A549 (cell line): ENCODE measurements around the gene ZNF438. TPM values are rescaled to one million over a fixed set of nuclear protein-coding genes. Genes with fewer than 3 reads are reported as not detected.

Source experiments
- ATAC-seq, 2 experiments: fragments of 200-7000 bp in 1 of 2; fragments of >200 bp in 1 of 2; cut with Nextera tagmentation in 1 of 2; cut with Tn5 transposase in 1 of 2; 3 replicates each; pipeline versions ENCODE4 v1.8.0 to v1.9.1; 2018 to 2020; ENCODE audit warnings: mild to moderate bottlenecking in 1 of 2, moderate library complexity in 1 of 2
- CTCF ChIA-PET: fragments of 300-600 bp; sonication (Branson Sonifier 250); formaldehyde crosslinking; extraction: SDS; loops from one replicate; lab custom pipeline; 2021; ENCODE audit warnings: antibody characterized with exemption, inconsistent platforms; lab: Yijun Ruan, JAX
- POLR2A ChIA-PET: fragments of 350-600 bp; formaldehyde crosslinking; extraction: SDS; loops from one replicate; lab custom pipeline; 2021; ENCODE audit warnings: antibody characterized with exemption, inconsistent platforms; lab: Yijun Ruan, JAX
- DNase-seq, 2 experiments: peaks; one replicate each; pipeline versions ENCODE4 v3.0.0 to v3.0.0-alpha.2; 2011 to 2016; ENCODE audit warnings: low read depth in 1 of 2, low spot score in 1 of 2
- FAIRE-seq: peaks from 2 replicates; lab custom pipeline; 2011; peaks lifted over from hg19 to GRCh38; lab: Jason Lieb, UNC
- H3K27ac ChIP-seq, 2 experiments: fragments of >200 bp; sonication (Bioruptor Twin); formaldehyde crosslinking; 3 replicates each; pipeline ENCODE4 v1.5.1; 2016 to 2017
- H3K4me1 ChIP-seq: fragments of >200 bp; sonication (Bioruptor Twin); formaldehyde crosslinking; 3 replicates; pipeline ENCODE4 v1.6.1; 2016
- H3K4me2 ChIP-seq: fragments of >200 bp; sonication (Bioruptor Twin); formaldehyde crosslinking; 3 replicates; pipeline ENCODE4 v1.6.1; 2016
- H3K4me3 ChIP-seq: fragments of >200 bp; sonication (Bioruptor Twin); formaldehyde crosslinking; 3 replicates; pipeline ENCODE4 v1.5.1; 2016
- H3K9me3 ChIP-seq: fragments of >200 bp; sonication (Bioruptor Twin); formaldehyde crosslinking; 3 replicates; pipeline ENCODE4 v1.6.1; 2016
- CBX2 ChIP-seq: fragments of 200-600 bp; sonication (generic); IDR thresholded peaks from 2 replicates; pipeline ENCODE4 v1.6.1; 2016; ENCODE audit warnings: low read depth, mild to moderate bottlenecking, borderline replicate concordance
- CBX8 ChIP-seq: fragments of 200-600 bp; sonication (generic); IDR thresholded peaks from 2 replicates; pipeline ENCODE4 v1.6.1; 2016
- EHF ChIP-seq: fragments of 250-450 bp; sonication (Bioruptor Pico); IDR thresholded peaks from 2 replicates; pipeline ENCODE4 v1.5.0; 2020; ENCODE audit warnings: mild to moderate bottlenecking
- EHMT2 ChIP-seq: fragments of 200-600 bp; sonication (generic); IDR thresholded peaks from 2 replicates; pipeline ENCODE4 v1.6.1; 2016; ENCODE audit warnings: antibody characterized with exemption, low read depth, mild to moderate bottlenecking, moderate library complexity
- EP300 ChIP-seq, 2 experiments: fragments of >200 bp; sonication (Bioruptor Twin); formaldehyde crosslinking; IDR thresholded peaks; 2 replicates in 1 of 2; 3 replicates in 1 of 2; pipeline ENCODE4 v1.6.1; 2016 to 2017
- ESRRA ChIP-seq: fragments of 150-350 bp; IDR thresholded peaks from 2 replicates; pipeline ENCODE4 v1.6.1; 2014; ENCODE audit warnings: mild to moderate bottlenecking, low read length, borderline replicate concordance
- FOXS1 ChIP-seq: fragments of 250-450 bp; sonication (Bioruptor Pico); IDR thresholded peaks from 2 replicates; pipeline ENCODE4 v1.5.0; 2020; ENCODE audit warnings: mild to moderate bottlenecking, moderate library complexity
- GATA3 ChIP-seq: IDR thresholded peaks from 2 replicates; pipeline ENCODE4 v1.6.1; 2012; ENCODE audit warnings: borderline replicate concordance
- HDAC2 ChIP-seq: fragments of 200-600 bp; sonication (generic); IDR thresholded peaks from 2 replicates; pipeline ENCODE4 v1.6.1; 2016
- HOXA7 ChIP-seq: fragments of 250-450 bp; sonication (Bioruptor Pico); IDR thresholded peaks from 2 replicates; pipeline ENCODE4 v1.5.0; 2020; ENCODE audit warnings: mild to moderate bottlenecking, moderate library complexity
- HOXB5 ChIP-seq: fragments of 250-450 bp; sonication (Bioruptor Pico); IDR thresholded peaks from 2 replicates; pipeline ENCODE4 v1.5.0; 2020; ENCODE audit warnings: mild to moderate bottlenecking, moderate library complexity
- KDM1A ChIP-seq: fragments of 200-600 bp; sonication (generic); IDR thresholded peaks from 2 replicates; pipeline ENCODE4 v1.6.1; 2016; ENCODE audit warnings: low read depth, mild to moderate bottlenecking
- MAFK ChIP-seq: fragments of 450-650 bp; IDR thresholded peaks from 2 replicates; pipeline ENCODE4 v1.6.1; 2014; ENCODE audit not compliant: partially characterized antibody
- MYC ChIP-seq: IDR thresholded peaks from 2 replicates; pipeline ENCODE4 v1.6.1; 2012; ENCODE audit warnings: mild to moderate bottlenecking, inconsistent platforms, low read length, improper control_type of control experiment, borderline replicate concordance
- NR3C1 ChIP-seq: fragments of >200 bp; sonication (Bioruptor Twin); formaldehyde crosslinking; IDR thresholded peaks from 3 replicates; pipeline ENCODE4 v1.6.1; 2017
- POLR2A ChIP-seq: IDR thresholded peaks from 2 replicates; pipeline ENCODE4 v1.6.1; 2012; ENCODE audit warnings: mild to moderate bottlenecking, low read length
- RAD21 ChIP-seq, 2 experiments: fragments of >200 bp in 1 of 2; sonication (Bioruptor Twin) in 1 of 2; formaldehyde crosslinking in 1 of 2; IDR thresholded peaks in 1 of 2; conservative IDR thresholded peaks in 1 of 2; 2 replicates in 1 of 2; 3 replicates in 1 of 2; pipeline ENCODE4 v1.6.1; 2012 to 2018; ENCODE audit warnings: inconsistent platforms in 1 of 2
- RARB ChIP-seq: fragments of 250-450 bp; sonication (Bioruptor Pico); IDR thresholded peaks from 2 replicates; pipeline ENCODE4 v1.8.0; 2021; ENCODE audit warnings: mild to moderate bottlenecking, moderate library complexity
- RCOR1 ChIP-seq: fragments of 150-350 bp; IDR thresholded peaks from 2 replicates; pipeline ENCODE4 v1.6.1; 2014; ENCODE audit warnings: antibody characterized with exemption, low read length, low read depth
- RNF2 ChIP-seq: fragments of 200-600 bp; sonication (generic); IDR thresholded peaks from 2 replicates; pipeline ENCODE4 v1.6.1; 2016; ENCODE audit warnings: low read depth, mild to moderate bottlenecking, antibody characterized with exemption, moderate library complexity, borderline replicate concordance
- SMC3 ChIP-seq: fragments of >200 bp; sonication (Bioruptor Twin); formaldehyde crosslinking; IDR thresholded peaks from 3 replicates; pipeline ENCODE4 v1.6.1; 2018; ENCODE audit warnings: inconsistent platforms
- TFCP2L1 ChIP-seq: fragments of 250-450 bp; sonication (Bioruptor Pico); IDR thresholded peaks from 2 replicates; pipeline ENCODE4 v1.5.0; 2021; ENCODE audit warnings: mild to moderate bottlenecking
- ZC3H11A ChIP-seq: fragments of 450-650 bp; IDR thresholded peaks from 2 replicates; pipeline ENCODE4 v1.6.1; 2014; ENCODE audit warnings: antibody characterized with exemption, mild to moderate bottlenecking
- ZNF302 ChIP-seq: fragments of 250-450 bp; sonication (Bioruptor Pico); IDR thresholded peaks from 2 replicates; pipeline ENCODE4 v1.9.0; 2021; ENCODE audit warnings: inconsistent platforms, mild to moderate bottlenecking, moderate library complexity
- WGBS: methylation state at CpG from one replicate; pipeline ENCODE4 v1.1.6; 2017; ENCODE audit errors: missing lambda C conversion rate; 5-methylcytosine and 5-hydroxymethylcytosine counted together
- polyA plus RNA-seq, 4 experiments: library from polyadenylated mRNA; depleted of rRNA in 3 of 4; stranded (reverse); fragments of >200 nt; fragmentation: RNase III in 1 of 4; extraction: RNeasy Plus Mini Kit Qiagen cat#74134 plus additional on column Dnase treatment in 1 of 4; gene quantifications; 2 replicates in 3 of 4; 3 replicates in 1 of 4; pipeline ENCODE4 v1.2.3, GENCODE V29; 2011 to 2017
- TF ChIP-seq, protein P1 (sequence below): IDR thresholded peaks from 2 replicates; pipeline ENCODE4 v1.6.1; 2012; ENCODE audit warnings: low read depth, borderline replicate concordance
- TF ChIP-seq, protein P2 (sequence below): fragments of 250-450 bp; sonication (Bioruptor Pico); IDR thresholded peaks from 2 replicates; pipeline ENCODE4 v1.5.0; 2021; ENCODE audit warnings: mild to moderate bottlenecking, moderate library complexity, borderline replicate concordance
- TF ChIP-seq, protein P3 (sequence below): IDR thresholded peaks from 2 replicates; pipeline ENCODE4 v1.6.1; 2012
- TF ChIP-seq, protein P4 (sequence below): fragments of 250-450 bp; sonication (Bioruptor Pico); IDR thresholded peaks from 2 replicates; pipeline ENCODE4 v1.5.0; 2020; ENCODE audit warnings: low read depth, mild to moderate bottlenecking, moderate library complexity

Gene ZNF438
- polyA plus RNA-seq, 2 of the 4 experiments (the other 2 are of a cell fraction), result 2.2 to 4.5 TPM

DNA sequence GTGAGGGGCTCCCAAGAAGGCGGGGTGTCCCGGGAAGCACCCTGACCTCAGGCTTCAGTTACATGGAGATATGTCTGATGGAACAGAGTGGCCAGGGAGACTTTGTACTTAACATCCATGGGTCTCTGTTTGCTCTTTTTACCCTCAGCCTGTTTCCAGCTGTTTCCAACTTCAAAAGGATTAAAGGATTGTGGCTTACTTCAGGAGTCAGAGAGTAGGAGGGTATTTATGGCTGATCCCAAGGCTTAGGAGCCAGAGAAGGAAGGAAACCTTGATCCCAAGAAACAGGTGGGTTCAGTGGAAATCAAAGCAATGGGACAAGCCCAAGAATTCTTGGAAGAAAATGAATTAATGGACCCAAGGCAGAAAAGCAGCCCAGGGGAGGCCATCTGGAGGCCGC, 37.7 kb upstream of the ZNF438 start:
- H3K9me3 ChIP-seq, result no peaks in the 10 kb centered on the region
- no peak for FAIRE-seq
- no peak overlapping the region for H3K4me2 ChIP-seq
- H3K4me3 ChIP-seq, result no peak overlapping the region
- WGBS, result 85% methylated on average over 3 of the region's 3 CpGs
- TF ChIP-seq RAD21 (conservative IDR thresholded peaks at IDR 0.05 in 1 of 2, IDR thresholded peaks at IDR 0.05 in 1 of 2) (no peak), ZNF302 (CRISPR knock-in tag) (no peak)
- TF ChIP-seq, protein P1, sequence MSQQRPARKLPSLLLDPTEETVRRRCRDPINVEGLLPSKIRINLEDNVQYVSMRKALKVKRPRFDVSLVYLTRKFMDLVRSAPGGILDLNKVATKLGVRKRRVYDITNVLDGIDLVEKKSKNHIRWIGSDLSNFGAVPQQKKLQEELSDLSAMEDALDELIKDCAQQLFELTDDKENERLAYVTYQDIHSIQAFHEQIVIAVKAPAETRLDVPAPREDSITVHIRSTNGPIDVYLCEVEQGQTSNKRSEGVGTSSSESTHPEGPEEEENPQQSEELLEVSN, result no peak
- H3K27ac ChIP-seq, result no peak overlapping the region
- no peaks in the 10 kb centered on the region for H3K4me1 ChIP-seq
- ChIA-PET CTCF (no interaction called here), POLR2A (no interaction called here)
- no peak for ATAC-seq
- DNase-seq, result no peak

DNA sequence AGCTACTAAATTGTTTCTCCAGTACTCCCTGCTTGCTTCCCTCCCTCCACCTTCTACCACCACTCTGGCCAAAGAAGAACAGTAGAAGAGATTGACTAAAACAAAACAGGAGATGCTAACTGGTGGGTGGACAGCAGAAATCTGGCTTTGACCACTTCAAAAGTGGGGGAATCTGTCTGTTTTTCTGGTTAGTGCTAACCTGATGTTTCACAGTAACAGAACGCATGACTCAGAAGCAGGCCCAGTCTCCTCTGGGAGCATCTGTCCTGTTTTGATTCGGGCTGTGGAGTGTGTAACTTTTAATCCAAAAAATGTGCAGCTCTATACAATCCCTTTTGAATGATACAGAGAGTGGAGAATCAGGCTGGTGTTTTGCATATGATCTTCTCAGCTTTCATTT, 32.7 kb upstream of the ZNF438 start:
- no peak overlapping the region for H3K4me2 ChIP-seq
- no peak overlapping the region for H3K27ac ChIP-seq
- FAIRE-seq, result no peak
- H3K4me3 ChIP-seq, result no peak overlapping the region
- no peak for DNase-seq
- ATAC-seq, result no peak
- POLR2A ChIA-PET, result interaction anchor here (1.3 kb wide), 1 partner anchor 32 kb away, joined by 4 read pairs; the partner anchor contains the start of gene ZNF438
- no peak for TF ChIP-seq KDM1A
- TF ChIP-seq, protein P2, sequence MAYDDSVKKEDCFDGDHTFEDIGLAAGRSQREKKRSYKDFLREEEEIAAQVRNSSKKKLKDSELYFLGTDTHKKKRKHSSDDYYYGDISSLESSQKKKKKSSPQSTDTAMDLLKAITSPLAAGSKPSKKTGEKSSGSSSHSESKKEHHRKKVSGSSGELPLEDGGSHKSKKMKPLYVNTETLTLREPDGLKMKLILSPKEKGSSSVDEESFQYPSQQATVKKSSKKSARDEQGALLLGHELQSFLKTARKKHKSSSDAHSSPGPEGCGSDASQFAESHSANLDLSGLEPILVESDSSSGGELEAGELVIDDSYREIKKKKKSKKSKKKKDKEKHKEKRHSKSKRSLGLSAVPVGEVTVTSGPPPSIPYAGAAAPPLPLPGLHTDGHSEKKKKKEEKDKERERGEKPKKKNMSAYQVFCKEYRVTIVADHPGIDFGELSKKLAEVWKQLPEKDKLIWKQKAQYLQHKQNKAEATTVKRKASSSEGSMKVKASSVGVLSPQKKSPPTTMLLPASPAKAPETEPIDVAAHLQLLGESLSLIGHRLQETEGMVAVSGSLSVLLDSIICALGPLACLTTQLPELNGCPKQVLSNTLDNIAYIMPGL (CRISPR knock-in tag), result no peak
- no peak for TF ChIP-seq RCOR1
- TF ChIP-seq, all 56 proteins: peak for 0
- Histone ChIP-seq H3K4me1 (no peaks in the 10 kb centered on the region), H3K9me3 (no peaks in the 10 kb centered on the region)
- CTCF ChIA-PET, result interaction anchor here (0.6 to 1.2 kb wide), 2 partner anchors 9 to 10 kb away, joined by 3 to 4 read pairs; no protein-coding TSS in a partner anchor
- WGBS, result 51% methylated on average over 2 of the region's 2 CpGs

DNA sequence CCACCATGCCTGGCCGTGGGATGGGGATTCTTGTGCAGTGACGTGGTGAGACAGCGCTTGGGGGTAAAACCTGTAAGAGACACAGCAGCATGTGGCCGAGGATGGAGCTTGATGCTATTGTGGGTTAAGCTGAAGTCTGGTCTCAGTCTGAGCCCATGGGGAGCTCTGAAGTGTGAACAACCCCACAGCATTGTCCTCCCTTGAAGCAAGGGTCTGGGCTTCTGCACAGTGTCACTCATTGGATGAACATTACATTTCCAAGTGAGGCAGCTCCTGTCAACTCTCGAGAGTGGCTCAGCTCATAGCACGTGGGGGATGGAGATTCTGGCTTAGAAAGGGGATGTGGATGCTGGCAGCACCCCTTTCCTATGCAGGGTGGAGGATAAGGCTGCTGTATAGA, 32.2 kb upstream of the ZNF438 start:
- WGBS, result 51% methylated on average over 6 of the region's 6 CpGs
- H3K27ac ChIP-seq, result no peak overlapping the region
- POLR2A ChIA-PET, result interaction anchor here (1.3 kb wide), 1 partner anchor 32 kb away, joined by 4 read pairs; the partner anchor contains the start of gene ZNF438
- ATAC-seq (no peak), DNase-seq (no peak), FAIRE-seq (no peak)
- H3K4me2 ChIP-seq, result no peak overlapping the region
- no peaks in the 10 kb centered on the region for H3K9me3 ChIP-seq
- no peak overlapping the region for H3K4me3 ChIP-seq
- TF ChIP-seq POLR2A (no peak), HOXA7 (CRISPR knock-in tag) (no peak), EHMT2 (no peak), FOXS1 (CRISPR knock-in tag) (no peak), NR3C1 (no peak), RNF2 (no peak), MAFK (no peak), RARB (CRISPR knock-in tag) (no peak), EHF (CRISPR knock-in tag) (no peak), CBX2 (no peak), CBX8 (no peak)
- TF ChIP-seq, protein P3, sequence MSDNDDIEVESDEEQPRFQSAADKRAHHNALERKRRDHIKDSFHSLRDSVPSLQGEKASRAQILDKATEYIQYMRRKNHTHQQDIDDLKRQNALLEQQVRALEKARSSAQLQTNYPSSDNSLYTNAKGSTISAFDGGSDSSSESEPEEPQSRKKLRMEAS, result no peak
- H3K4me1 ChIP-seq, result no peaks in the 10 kb centered on the region
- CTCF ChIA-PET, result interaction anchor here (0.6 to 1.2 kb wide), 2 partner anchors 10 kb away, joined by 3 to 4 read pairs; no protein-coding TSS in a partner anchor

DNA sequence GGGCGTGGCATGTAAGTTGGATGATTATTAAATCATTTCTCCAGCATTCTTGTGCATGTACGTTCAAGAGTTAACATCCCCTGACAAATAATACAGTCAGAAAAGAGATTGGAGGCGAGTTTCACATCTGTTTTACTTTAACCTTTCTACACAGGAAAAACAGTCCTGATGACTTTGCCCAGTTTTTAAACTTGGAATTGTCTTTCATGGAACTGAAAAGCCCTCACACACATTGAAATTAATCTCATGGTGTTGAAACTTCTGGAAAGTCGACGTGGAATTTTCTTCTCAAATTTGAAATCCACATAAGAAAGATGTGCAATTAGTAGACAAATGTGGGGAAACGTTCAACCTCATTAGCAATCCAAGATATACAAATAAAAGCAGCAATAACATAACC, 31.2 kb upstream of the ZNF438 start:
- Histone ChIP-seq H3K4me2 (no peak overlapping the region), H3K4me3 (no peak overlapping the region), H3K4me1 (no peaks in the 10 kb centered on the region), H3K9me3 (no peaks in the 10 kb centered on the region), H3K27ac (no peak overlapping the region)
- FAIRE-seq (no peak), DNase-seq (no peak), ATAC-seq (no peak)
- WGBS, result 42% methylated on average over 6 of the region's 6 CpGs
- CTCF ChIA-PET, result no interaction called here
- POLR2A ChIA-PET, result no interaction called here
- TF ChIP-seq ZNF302 (CRISPR knock-in tag), result no peak
- TF ChIP-seq TFCP2L1 (CRISPR knock-in tag), result no peak
- TF ChIP-seq SMC3, result no peak
- TF ChIP-seq HDAC2, result no peak
- TF ChIP-seq, protein P1, result no peak
- TF ChIP-seq EP300 (IDR thresholded peaks at IDR 0.05), result no peak
- no peak for TF ChIP-seq GATA3
- TF ChIP-seq ESRRA, result no peak
- TF ChIP-seq RAD21 (conservative IDR thresholded peaks at IDR 0.05 in 1 of 2, IDR thresholded peaks at IDR 0.05 in 1 of 2), result no peak
- TF ChIP-seq CBX2, result no peak
- TF ChIP-seq POLR2A, result no peak
- no peak for TF ChIP-seq EHF (CRISPR knock-in tag)
- no peak for TF ChIP-seq HOXA7 (CRISPR knock-in tag)
- TF ChIP-seq FOXS1 (CRISPR knock-in tag), result no peak
- TF ChIP-seq, protein P4, sequence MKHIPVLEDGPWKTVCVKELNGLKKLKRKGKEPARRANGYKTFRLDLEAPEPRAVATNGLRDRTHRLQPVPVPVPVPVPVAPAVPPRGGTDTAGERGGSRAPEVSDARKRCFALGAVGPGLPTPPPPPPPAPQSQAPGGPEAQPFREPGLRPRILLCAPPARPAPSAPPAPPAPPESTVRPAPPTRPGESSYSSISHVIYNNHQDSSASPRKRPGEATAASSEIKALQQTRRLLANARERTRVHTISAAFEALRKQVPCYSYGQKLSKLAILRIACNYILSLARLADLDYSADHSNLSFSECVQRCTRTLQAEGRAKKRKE, result no peak
- TF ChIP-seq MYC, result no peak
- TF ChIP-seq ZC3H11A, result no peak
- no peak for TF ChIP-seq HOXB5 (CRISPR knock-in tag)
